GM12878 (cell line): Measurements from ENCODE around the gene METTL5. TPM values are rescaled to one million over a fixed set of nuclear protein-coding genes. Genes with fewer than 3 reads are reported as not detected.
"Not testable (repeated sequence)": the region's sequence is repeated elsewhere in the genome, so short reads cannot be mapped to it uniquely, and the experiment has no call there.

Experiments
- ATAC-seq: fragments of 200-7000 bp; cut with Tn5 transposase; 3 replicates; pipeline ENCODE4 v1.9.1; 2020; ENCODE audit warnings: mild to moderate bottlenecking, moderate library complexity
- BruUV-seq: library from RNA; stranded (reverse); fragments of 400-500 nt; replicated peaks from 2 replicates; lab custom pipeline; 2021; lab: Mats Ljungman, UMichigan
- CTCF ChIA-PET: fragments of 300-600 bp; sonication (Branson Sonifier 250); formaldehyde crosslinking; extraction: SDS; loops from one replicate; lab custom pipeline; 2021; ENCODE audit warnings: inconsistent platforms; lab: Yijun Ruan, JAX
- POLR2A ChIA-PET: fragments of 350-600 bp; formaldehyde crosslinking; extraction: SDS; loops from one replicate; lab custom pipeline; 2021; ENCODE audit warnings: inconsistent platforms; lab: Charles Lee
- RAD21 ChIA-PET: fragments of 300-600 bp; sonication (Branson Sonifier 250); formaldehyde crosslinking; loops from one replicate; lab custom pipeline; 2023; ENCODE audit warnings: antibody characterized with exemption; ENCODE audit not compliant: unreplicated experiment; lab: Charles Lee
- SMC1A ChIA-PET: fragments of 300-600 bp; sonication (Branson Sonifier 250); formaldehyde crosslinking; loops from one replicate; lab custom pipeline; 2023; ENCODE audit not compliant: unreplicated experiment, uncharacterized antibody; lab: Charles Lee
- DNase-seq: peaks from one replicate; pipeline ENCODE4 v3.0.0-alpha.2; 2011; ENCODE audit warnings: low read depth, low spot score
- FAIRE-seq: peaks from 3 replicates; lab custom pipeline; 2011; peaks lifted over from hg19 to GRCh38; lab: Jason Lieb, UNC
- H2AFZ ChIP-seq: 2 replicates; pipeline ENCODE4 v1.6.0; 2011; ENCODE audit warnings: low read depth, low read length, control low read depth; ENCODE audit not compliant: control insufficient read depth
- H3K27ac ChIP-seq: 2 replicates; pipeline ENCODE4 v1.5.1; 2011; ENCODE audit warnings: control low read depth; ENCODE audit not compliant: control insufficient read depth, insufficient read depth
- H3K27me3 ChIP-seq, 2 experiments: replicated peaks in 1 of 2; 2 replicates each; pipeline versions ENCODE4 v1.6.0 to v1.6.1; 2011; ENCODE audit warnings: low read length in 1 of 2; ENCODE audit not compliant: control insufficient read depth in 2 of 2, insufficient read depth in 2 of 2
- H3K36me3 ChIP-seq, 2 experiments: 2 replicates each; pipeline ENCODE4 v1.5.1; 2011; ENCODE audit warnings: low read length in 1 of 2; ENCODE audit not compliant: control insufficient read depth in 2 of 2, insufficient read depth in 2 of 2
- H3K4me1 ChIP-seq: 2 replicates; pipeline ENCODE4 v1.6.1; 2011; ENCODE audit warnings: mild to moderate bottlenecking, low read length, moderate library complexity, mixed read lengths; ENCODE audit not compliant: control insufficient read depth, insufficient read depth
- H3K4me2 ChIP-seq: 2 replicates; pipeline ENCODE4 v1.6.0; 2011; ENCODE audit warnings: control low read depth; ENCODE audit not compliant: control insufficient read depth, insufficient read depth
- H3K4me3 ChIP-seq: fragments of 200-600 bp; sonication (generic); 2 replicates; pipeline ENCODE4 v1.5.1; 2016
- H3K79me2 ChIP-seq: 2 replicates; pipeline ENCODE4 v1.6.0; 2011; ENCODE audit warnings: low read length; ENCODE audit not compliant: control insufficient read depth, insufficient read depth
- H3K9ac ChIP-seq: 2 replicates; pipeline ENCODE4 v1.8.0; 2011; ENCODE audit warnings: low read length, control low read depth, mixed read lengths; ENCODE audit not compliant: control insufficient read depth, insufficient read depth
- H3K9me3 ChIP-seq: replicated peaks from 3 replicates; pipeline ENCODE4 v1.5.1; 2011; ENCODE audit warnings: mild to moderate bottlenecking, low read length; ENCODE audit not compliant: control insufficient read depth, insufficient read depth
- H4K20me1 ChIP-seq: 2 replicates; pipeline ENCODE4 v1.6.0; 2011; ENCODE audit not compliant: control insufficient read depth, insufficient read depth
- HDAC2 ChIP-seq: fragments of 200-600 bp; sonication (generic); IDR thresholded peaks from 2 replicates; pipeline ENCODE4 v1.6.1; 2017
- SIN3A ChIP-seq: IDR thresholded peaks from 2 replicates; pipeline ENCODE4 v1.6.1; 2012; ENCODE audit warnings: low read depth, low read length, improper control_type of control experiment
- WGBS: methylation state at CpG from one replicate; pipeline ENCODE4 v1.1.6; 2016; ENCODE audit warnings: low lambda C conversion rate; ENCODE audit not compliant: insufficient replicate concordance, insufficient coverage; ENCODE audit errors: missing lambda C conversion rate; 5-methylcytosine and 5-hydroxymethylcytosine counted together
- in situ Hi-C: fragments of 300-500 bp; cut with MboI; formaldehyde crosslinking; loops from 9 replicates; pipeline ENCODE4 v1.14.3; 2018; ENCODE audit warnings: mixed read lengths
- intact Hi-C: fragments of 100-400 bp; cut with micrococcal nuclease; formaldehyde crosslinking; loops from one replicate; pipeline ENCODE4 v1.14.2; 2022; ENCODE audit not compliant: unreplicated experiment
- polyA plus RNA-seq, 11 experiments: library from polyadenylated mRNA; depleted of rRNA in 4 of 11; unstranded in 6 of 11; stranded (reverse) in 5 of 11; fragments of >200 nt; fragmentation: Nextera tagmentation in 4 of 11; fragmentation: Illumina TruSeq in 1 of 11; extraction: Ambion mirVana in 4 of 11; extraction: Trizol in 1 of 11; gene quantifications; 1 replicate in 1 of 11; 2 replicates in 10 of 11; pipeline versions ENCODE4 v1.2.1 to v1.2.3, GENCODE V29; 2011 to 2016; ENCODE audit warnings: inconsistent platforms in 2 of 11, missing spikeins in 2 of 11, low read depth in 1 of 11
- total RNA-seq, 4 experiments: library from RNA; depleted of rRNA in 3 of 4; stranded (reverse); fragments of >200 nt in 3 of 4; fragmentation: Illumina TruSeq in 1 of 4; extraction: Trizol in 1 of 4; gene quantifications; 2 replicates each; pipeline versions ENCODE4 v1.2.1 to v1.2.3, GENCODE V29; 2013 to 2021
- TF ChIP-seq, protein P1 (sequence below): fragments of 450-650 bp; IDR thresholded peaks from 2 replicates; pipeline ENCODE4 v1.6.1; 2017; ENCODE audit warnings: borderline replicate concordance

Gene METTL5
- total and polyA plus RNA-seq, 10 of the 15 experiments (the other 5 are each of a cell fraction or from before 2014, with no cell fraction given) = 55.0 to 204 (median 87.4) TPM

DNA sequence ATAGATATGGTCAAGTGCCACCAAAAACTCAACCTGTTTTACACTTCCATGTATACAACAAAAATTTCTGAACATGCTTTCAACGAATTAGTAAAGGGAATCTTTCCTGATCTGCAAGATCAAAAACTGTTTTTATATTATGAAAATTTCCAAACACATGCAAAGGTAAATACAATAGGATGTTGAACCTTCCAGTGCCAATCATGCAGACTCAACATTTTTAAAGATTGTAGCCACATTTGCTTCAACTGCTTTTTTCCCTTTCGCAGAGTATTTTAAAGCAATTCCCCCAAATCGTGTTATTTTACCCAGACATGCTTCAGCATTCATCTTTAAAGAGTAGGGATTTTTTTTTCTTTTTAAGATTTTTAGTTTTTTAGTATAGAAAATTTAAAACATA, 42.9 kb upstream of the METTL5 start (continued):
- TF ChIP-seq SIN3A = no peak
- TF ChIP-seq HDAC2 = no peak
- TF ChIP-seq, protein P1, sequence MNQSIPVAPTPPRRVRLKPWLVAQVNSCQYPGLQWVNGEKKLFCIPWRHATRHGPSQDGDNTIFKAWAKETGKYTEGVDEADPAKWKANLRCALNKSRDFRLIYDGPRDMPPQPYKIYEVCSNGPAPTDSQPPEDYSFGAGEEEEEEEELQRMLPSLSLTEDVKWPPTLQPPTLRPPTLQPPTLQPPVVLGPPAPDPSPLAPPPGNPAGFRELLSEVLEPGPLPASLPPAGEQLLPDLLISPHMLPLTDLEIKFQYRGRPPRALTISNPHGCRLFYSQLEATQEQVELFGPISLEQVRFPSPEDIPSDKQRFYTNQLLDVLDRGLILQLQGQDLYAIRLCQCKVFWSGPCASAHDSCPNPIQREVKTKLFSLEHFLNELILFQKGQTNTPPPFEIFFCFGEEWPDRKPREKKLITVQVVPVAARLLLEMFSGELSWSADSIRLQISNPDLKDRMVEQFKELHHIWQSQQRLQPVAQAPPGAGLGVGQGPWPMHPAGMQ = no peak
- TF ChIP-seq, all 136 proteins: peak for 0

DNA sequence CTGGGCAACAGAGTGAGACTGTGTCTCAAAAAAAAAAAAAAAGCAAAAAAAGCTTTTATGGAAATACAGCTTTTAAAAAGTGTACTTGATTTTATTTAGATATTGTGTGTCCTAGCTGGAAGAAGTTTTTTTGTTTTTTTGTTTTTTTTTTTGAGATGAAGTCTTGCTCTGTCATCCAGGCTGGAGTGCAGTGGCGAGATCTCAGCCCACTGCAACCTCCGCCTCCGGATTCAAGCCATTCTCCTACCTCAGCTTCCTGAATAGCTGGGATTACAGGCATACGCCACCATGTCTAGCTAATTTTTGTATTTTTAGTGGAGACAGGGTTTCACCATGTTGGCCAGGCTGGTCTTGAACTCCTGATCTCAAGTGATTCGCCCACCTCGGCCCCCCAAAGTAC, 41.5 kb upstream of the METTL5 start:
- FAIRE-seq, ATAC-seq, H3K9ac ChIP-seq, in situ Hi-C loops, DNase-seq, H3K9me3 ChIP-seq, H3K27me3 ChIP-seq, BruUV-seq, H4K20me1 ChIP-seq, H3K4me3 ChIP-seq, H3K36me3 ChIP-seq, H3K79me2 ChIP-seq, H3K4me2 ChIP-seq, H2AFZ ChIP-seq, H3K4me1 ChIP-seq, RAD21 ChIA-PET, H3K27ac ChIP-seq, intact Hi-C loops: not testable (repeated sequence)
- WGBS = 97% methylated on average over 6 of the region's 6 CpGs
- ChIA-PET SMC1A (interaction anchor here (0.6 to 1.4 kb wide), 3 partner anchors 8 to 1778 kb away, joined by 3 read pairs; no protein-coding TSS in a partner anchor), POLR2A (interaction anchor here (0.7 kb wide), 1 partner anchor 22 kb away, joined by 4 read pairs; no protein-coding TSS in a partner anchor), CTCF (interaction anchor here (0.6 to 1.1 kb wide), 3 partner anchors 13 to 222 kb away, joined by 3 read pairs; no protein-coding TSS in a partner anchor)
